LNCaP clone FGC (cell line): ENCODE results near the gene LMBR1.
"Not testable (repeated sequence)": the region's sequence is repeated elsewhere in the genome, so short reads cannot be mapped to it uniquely, and the experiment has no call there.

Experiments
- DNase-seq: peaks from one replicate; pipeline ENCODE4 v3.0.0-alpha.2; 2011; ENCODE audit warnings: low read depth
- H3K4me3 ChIP-seq: 2 replicates; pipeline ENCODE4 v1.5.1; 2011; ENCODE audit warnings: mild to moderate bottlenecking, low read depth, low read length, control low read depth
- CTCF ChIP-seq: IDR thresholded peaks from 2 replicates; pipeline ENCODE4 v1.5.1; 2012; ENCODE audit warnings: mild to moderate bottlenecking; ENCODE audit not compliant: control insufficient read depth, insufficient read depth; ENCODE audit errors: extremely low read depth

The LMBR1 gene

GRCh38 chr7:156816943-156817572 lies 75.9 kb downstream of the LMBR1 start:
- no peak for DNase-seq
- H3K4me3 ChIP-seq: no peak overlapping the region
- TF ChIP-seq CTCF: peak; percentile 48

DNA sequence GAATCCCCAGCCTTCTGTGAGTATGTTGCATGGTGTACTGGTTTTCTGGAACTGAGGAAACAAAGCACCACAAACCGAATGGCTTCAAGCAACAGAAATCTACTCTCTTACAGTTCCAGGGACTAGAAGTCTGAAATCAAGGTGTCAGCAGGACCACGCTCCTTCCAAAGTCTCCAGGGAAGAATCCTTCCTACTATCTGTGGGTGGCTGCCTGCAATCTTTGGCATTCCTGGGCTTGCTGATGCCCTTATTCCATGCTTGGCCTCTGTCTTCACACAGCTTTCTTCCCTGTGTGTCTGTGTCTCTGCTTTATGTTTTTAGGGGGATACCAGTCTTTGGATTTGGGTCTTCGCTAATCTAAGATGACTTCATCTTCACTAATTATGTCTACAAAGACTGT lies 81.3 kb downstream of the LMBR1 start:
- no peak for TF ChIP-seq CTCF
- H3K4me3 ChIP-seq: no peak overlapping the region
- no peak for DNase-seq

- not testable (repeated sequence) for DNase-seq, H3K4me3 ChIP-seq
These were observed 89.3 kb downstream of the LMBR1 start for GRCh38 chr7:156803656-156804055.

DNA sequence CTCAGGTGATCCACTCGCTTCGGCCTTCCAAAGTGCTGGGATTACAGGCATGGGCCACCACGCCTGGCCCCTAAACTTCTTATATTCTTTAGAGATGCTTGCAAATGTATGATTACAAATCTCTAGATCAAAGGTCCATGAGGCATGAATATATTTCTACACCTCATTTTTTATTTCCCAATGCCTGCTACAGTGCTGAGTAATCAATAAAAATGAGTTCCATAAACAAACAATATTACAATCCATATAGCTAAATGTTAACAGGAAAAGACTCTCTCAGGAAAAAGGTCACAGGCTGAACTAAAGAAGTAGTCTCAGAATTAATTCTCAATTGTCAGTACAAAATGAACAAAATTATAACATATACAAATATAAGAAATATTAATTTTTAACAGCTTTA lies 90.8 kb downstream of the LMBR1 start:
- H3K4me3 ChIP-seq: no peak overlapping the region
- no peak for TF ChIP-seq CTCF
- DNase-seq: no peak

GRCh38 chr7:156795415-156795814 lies 97.6 kb downstream of the LMBR1 start:
- no peak overlapping the region for H3K4me3 ChIP-seq
- TF ChIP-seq CTCF: no peak
- no peak for DNase-seq

DNA sequence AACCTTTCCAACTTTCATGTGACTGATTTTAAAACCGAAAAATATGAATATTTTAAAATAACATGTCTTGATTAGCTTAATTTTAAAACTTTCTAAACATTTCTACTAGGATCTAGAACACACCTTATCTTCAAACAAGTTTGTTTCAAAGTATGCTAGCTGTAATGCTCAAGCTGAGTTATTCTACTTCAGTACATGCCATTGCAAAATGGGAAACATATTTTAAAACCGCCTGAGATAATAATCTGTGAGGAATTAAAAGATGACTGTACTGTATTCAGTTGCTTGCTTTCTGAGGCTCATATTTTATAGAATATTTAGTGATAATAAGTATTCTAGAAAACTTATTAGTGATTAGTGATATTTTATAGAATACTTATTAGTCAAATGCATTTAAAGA lies 99.6 kb downstream of the LMBR1 start:
- no peak overlapping the region for H3K4me3 ChIP-seq
- no peak for DNase-seq
- TF ChIP-seq CTCF: no peak

DNA sequence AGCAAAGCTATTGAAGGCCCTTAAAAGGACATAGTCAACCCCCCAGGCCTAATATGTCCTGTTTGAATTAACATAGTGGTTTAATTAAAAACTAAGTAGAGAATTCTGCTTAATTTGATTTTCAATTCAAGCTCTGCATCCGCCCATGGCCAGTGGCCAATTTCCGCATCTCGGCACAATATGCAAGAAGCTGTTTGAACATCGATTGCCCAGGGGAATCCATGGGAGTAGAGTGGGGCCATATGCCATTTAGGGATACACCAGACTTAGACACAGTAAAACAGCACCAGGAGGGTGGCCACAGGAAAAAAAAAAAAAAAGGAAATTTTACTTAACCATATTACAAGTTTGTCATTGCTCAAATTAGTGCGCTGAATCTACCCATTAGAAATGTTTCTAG lies 100.4 kb downstream of the LMBR1 start:
- H3K4me3 ChIP-seq: no peak overlapping the region
- DNase-seq: no peak
- TF ChIP-seq CTCF: no peak
